SH-SY5Y (cell line): ENCODE data around the gene CCT2.

Source experiments
- GATA2 ChIP-seq: IDR thresholded peaks from 2 replicates; pipeline ENCODE4 v1.6.1; 2011; ENCODE audit warnings: mild to moderate bottlenecking, low read depth, low read length
- GATA3 ChIP-seq: IDR thresholded peaks from 2 replicates; pipeline ENCODE4 v1.6.1; 2011; ENCODE audit warnings: low read depth, mild to moderate bottlenecking, low read length, moderate library complexity

CCT2 gene

GRCh38 chr12:69610729-69611128 is 25.5 kb downstream of the CCT2 start, which contains the start of gene LRRC10:
Gene LRRC10, minus strand, starts transcription at chr12:69610907. Its CDS starts 69 bp downstream, at chr12:69610838.
- TF ChIP-seq GATA3 (no peak), GATA2 (no peak)

- TF ChIP-seq GATA2, result no peak
- TF ChIP-seq GATA3, result no peak
Measured at GRCh38 chr12:69613351-69613750, 28.1 kb downstream of the CCT2 start.

GRCh38 chr12:69616025-69616424 is 30.8 kb downstream of the CCT2 start:
- TF ChIP-seq GATA3 (no peak), GATA2 (no peak)

GRCh38 chr12:69619050-69619449 is 33.8 kb downstream of the CCT2 start:
- no peak for TF ChIP-seq GATA2
- no peak for TF ChIP-seq GATA3

GRCh38 chr12:69620077-69620476 is 34.8 kb downstream of the CCT2 start:
- TF ChIP-seq GATA2 (no peak), GATA3 (no peak)

- no peak for TF ChIP-seq GATA2
- no peak for TF ChIP-seq GATA3
Measured at GRCh38 chr12:69620921-69621320, 35.7 kb downstream of the CCT2 start.

- TF ChIP-seq GATA3, result no peak
- no peak for TF ChIP-seq GATA2
Measured at GRCh38 chr12:69621551-69621950, 36.3 kb downstream of the CCT2 start.

- no peak for TF ChIP-seq GATA3
- peak; percentile 88 for TF ChIP-seq GATA2
Measured at GRCh38 chr12:69623970-69624369, 38.7 kb downstream of the CCT2 start.

GRCh38 chr12:69627501-69627900 is 42.2 kb downstream of the CCT2 start:
- TF ChIP-seq GATA2 (no peak), GATA3 (no peak)

- TF ChIP-seq GATA2 (no peak), GATA3 (no peak)
Measured at GRCh38 chr12:69630191-69630590, 44.9 kb downstream of the CCT2 start.

GRCh38 chr12:69633061-69633460 is 47.8 kb downstream of the CCT2 start:
- no peak for TF ChIP-seq GATA2
- TF ChIP-seq GATA3, result no peak

GRCh38 chr12:69639400-69640016 is 54.2 kb downstream of the CCT2 start:
- TF ChIP-seq GATA3, result no peak
- TF ChIP-seq GATA2, result no peak

GRCh38 chr12:69641546-69641945 is 56.3 kb downstream of the CCT2 start:
- TF ChIP-seq GATA2, result no peak
- no peak for TF ChIP-seq GATA3

GRCh38 chr12:69642531-69642930 is 57.3 kb downstream of the CCT2 start:
- TF ChIP-seq GATA3, result no peak
- TF ChIP-seq GATA2, result no peak

- TF ChIP-seq GATA2, result no peak
Measured at GRCh38 chr12:69644511-69644910, 59.3 kb downstream of the CCT2 start.

- TF ChIP-seq GATA2 (no peak), GATA3 (no peak)
Measured at GRCh38 chr12:69645031-69645430, 59.8 kb downstream of the CCT2 start.

GRCh38 chr12:69647178-69647577 is 61.9 kb downstream of the CCT2 start:
- TF ChIP-seq GATA2, result no peak
- TF ChIP-seq GATA3, result no peak
